HFFc6 (cell line): Measurements from ENCODE around the gene PREX1. TPM values are rescaled to one million over a fixed set of nuclear protein-coding genes. Genes with fewer than 3 reads are reported as not detected.
A peak's percentile ranks its signal among the peaks of the same experiment; 100 is the strongest.

Experiments
- DNase-seq: peaks from one replicate; pipeline ENCODE4 v3.0.0-alpha.2; 2018
- H3K27ac Mint-ChIP-seq: 2 replicates; pipeline ENCODE4 v1.8.0; 2020; ENCODE audit warnings: mild to moderate bottlenecking, mixed read lengths
- H3K27me3 Mint-ChIP-seq: 2 replicates; pipeline ENCODE4 v1.8.0; 2021; ENCODE audit warnings: mild to moderate bottlenecking, moderate library complexity, mixed read lengths; ENCODE audit not compliant: insufficient read depth
- H3K36me3 Mint-ChIP-seq: 2 replicates; pipeline ENCODE4 v1.8.0; 2021; ENCODE audit warnings: low read depth, mixed read lengths
- H3K4me1 Mint-ChIP-seq: 2 replicates; pipeline ENCODE4 v1.8.0; 2020; ENCODE audit warnings: low read depth, mixed read lengths
- H3K4me3 Mint-ChIP-seq: 2 replicates; pipeline ENCODE4 v1.8.0; 2020; ENCODE audit warnings: mild to moderate bottlenecking, moderate library complexity, mixed read lengths
- H3K9me3 Mint-ChIP-seq: 2 replicates; pipeline ENCODE4 v1.8.0; 2020; ENCODE audit warnings: mild to moderate bottlenecking, mixed read lengths
- CTCF ChIP-seq: fragments of 200-600 bp; sonication (generic); IDR thresholded peaks from 2 replicates; pipeline ENCODE4 v1.5.0; 2021; ENCODE audit warnings: antibody characterized with exemption, mild to moderate bottlenecking
- total RNA-seq, 6 experiments: library from RNA; stranded (reverse); fragmentation: NEBNext Ultra II Directional; extraction: Animal tissue kit (Norgen Biotek cat#: 25700); gene quantifications; 2 replicates in 1 of 6; 3 replicates in 5 of 6; pipeline ENCODE4 v1.2.3, GENCODE V29; 2021

PREX1 gene
- total RNA-seq, 6 experiments from 2014 or later: 1.8 to 4.1 (median 2.8) TPM

- Mint-ChIP-seq H3K27me3 (no peaks in the 10 kb centered on the region; the same call in none of the 2 replicates), H3K27ac (no peak overlapping the region), H3K9me3 (no peaks in the 10 kb centered on the region), H3K4me1 (peaks cover 22% of the 10 kb centered on the region), H3K4me3 (no peak overlapping the region), H3K36me3 (0 out of 2 replicates have a peak, but pooled peaks cover 3% of the 10 kb centered on the region)
- TF ChIP-seq CTCF: no peak
- DNase-seq: no peak
Observed at GRCh38 chr20:48642105-48642880, 185.5 kb downstream of the PREX1 start.

GRCh38 chr20:48640871-48641270, 186.9 kb downstream of the PREX1 start:
- no peaks in the 10 kb centered on the region; the same call in none of the 2 replicates for H3K27me3 Mint-ChIP-seq
- DNase-seq: no peak
- H3K9me3 Mint-ChIP-seq: no peaks in the 10 kb centered on the region
- no peak overlapping the region for H3K27ac Mint-ChIP-seq
- 0 out of 2 replicates have a peak, but pooled peaks cover 3% of the 10 kb centered on the region for H3K36me3 Mint-ChIP-seq
- peaks cover 22% of the 10 kb centered on the region for H3K4me1 Mint-ChIP-seq
- TF ChIP-seq CTCF: no peak
- no peak overlapping the region for H3K4me3 Mint-ChIP-seq

GRCh38 chr20:48639899-48640298, 187.9 kb downstream of the PREX1 start:
- Mint-ChIP-seq H3K36me3 (0 out of 2 replicates have a peak, but pooled peaks cover 3% of the 10 kb centered on the region), H3K9me3 (no peaks in the 10 kb centered on the region), H3K27ac (no peak overlapping the region), H3K4me3 (no peak overlapping the region), H3K4me1 (peaks cover 22% of the 10 kb centered on the region), H3K27me3 (no peaks in the 10 kb centered on the region; the same call in none of the 2 replicates)
- DNase-seq: no peak
- TF ChIP-seq CTCF: no peak

GRCh38 chr20:48638546-48638945, 189.3 kb downstream of the PREX1 start:
- Mint-ChIP-seq H3K4me3 (no peak overlapping the region), H3K27me3 (peaks cover 2% of the 10 kb centered on the region), H3K27ac (peak overlapping the region; percentile 56), H3K36me3 (0 out of 2 replicates have a peak, but pooled peaks cover 3% of the 10 kb centered on the region), H3K9me3 (no peaks in the 10 kb centered on the region), H3K4me1 (peaks cover 22% of the 10 kb centered on the region)
- DNase-seq: peak; percentile 78
- no peak for TF ChIP-seq CTCF

GRCh38 chr20:48637461-48637860, 190.3 kb downstream of the PREX1 start:
- H3K9me3 Mint-ChIP-seq: no peaks in the 10 kb centered on the region
- no peak for TF ChIP-seq CTCF
- no peak overlapping the region for H3K27ac Mint-ChIP-seq

More at GRCh38 chr20:48637461-48637860, 190.3 kb downstream of the PREX1 start:
- H3K4me3 Mint-ChIP-seq: no peak overlapping the region
- H3K27me3 Mint-ChIP-seq: peaks cover 2% of the 10 kb centered on the region
- DNase-seq: no peak
- 0 out of 2 replicates have a peak, but pooled peaks cover 3% of the 10 kb centered on the region for H3K36me3 Mint-ChIP-seq
- H3K4me1 Mint-ChIP-seq: peaks cover 22% of the 10 kb centered on the region
